ENCODE measurements around the gene PIR. TPM values are rescaled to one million over a fixed set of nuclear protein-coding genes. Genes with fewer than 3 reads are reported as not detected.

The PIR gene
- total RNA-seq, 2 donors from 2014 or later, result 13.5 to 47.4 TPM

GRCh38 chrX:15523088-15523487 lies 30.0 kb upstream of the PIR start:
- DNase-seq (ENCODE audit: low spot score) (no peak), ATAC-seq (ENCODE audit: insufficient number of reproducible peaks, low FRiP score, low read depth) (no peak)
- TF ChIP-seq CTCF (IDR thresholded peaks at IDR 0.05), result no peak
- Histone ChIP-seq H3K36me3 (no peaks in the 10 kb centered on the region), H3K9me3 (no peaks in the 10 kb centered on the region), H3K27me3 (replicated peaks; ENCODE audit: insufficient read depth) (no peaks in the 10 kb centered on the region), H3K27ac (no peak overlapping the region), H3K4me1 (ENCODE audit: control insufficient read depth in 1 of 2, low read depth in 2 of 2) (no peaks in the 10 kb centered on the region), H3K4me3 (no peak overlapping the region)

GRCh38 chrX:15522464-15522863 lies 29.3 kb upstream of the PIR start:
- H3K27me3 ChIP-seq (replicated peaks; ENCODE audit: insufficient read depth), result no peaks in the 10 kb centered on the region
- no peak for TF ChIP-seq CTCF (IDR thresholded peaks at IDR 0.05)

GRCh38 chrX:15515931-15516330 lies 22.8 kb upstream of the PIR start:
- H3K4me1 ChIP-seq (ENCODE audit: control insufficient read depth in 1 of 2, low read depth in 2 of 2), result no peaks in the 10 kb centered on the region
- no peak for ATAC-seq (ENCODE audit: insufficient number of reproducible peaks, low FRiP score, low read depth)
- H3K27me3 ChIP-seq (replicated peaks; ENCODE audit: insufficient read depth), result no peaks in the 10 kb centered on the region
- no peak overlapping the region for H3K4me3 ChIP-seq
- H3K9me3 ChIP-seq, result no peaks in the 10 kb centered on the region
- no peak for TF ChIP-seq CTCF (IDR thresholded peaks at IDR 0.05)
- no peaks in the 10 kb centered on the region for H3K36me3 ChIP-seq
- no peak for DNase-seq (ENCODE audit: low spot score)
- no peak overlapping the region for H3K27ac ChIP-seq

More at GRCh38 chrX:15522464-15522863, 29.3 kb upstream of the PIR start:
- DNase-seq (ENCODE audit: low spot score) (no peak), ATAC-seq (ENCODE audit: insufficient number of reproducible peaks, low FRiP score, low read depth) (no peak)
- Histone ChIP-seq H3K9me3 (no peaks in the 10 kb centered on the region), H3K36me3 (no peaks in the 10 kb centered on the region), H3K27ac (no peak overlapping the region), H3K4me3 (no peak overlapping the region), H3K4me1 (ENCODE audit: control insufficient read depth in 1 of 2, low read depth in 2 of 2) (no peaks in the 10 kb centered on the region)

GRCh38 chrX:15514279-15514678 lies 21.1 kb upstream of the PIR start:
- Histone ChIP-seq H3K9me3 (no peaks in the 10 kb centered on the region), H3K4me3 (no peak overlapping the region), H3K4me1 (ENCODE audit: control insufficient read depth in 1 of 2, low read depth in 2 of 2) (no peaks in the 10 kb centered on the region), H3K27ac (no peak overlapping the region), H3K36me3 (no peaks in the 10 kb centered on the region), H3K27me3 (replicated peaks; ENCODE audit: insufficient read depth) (no peaks in the 10 kb centered on the region)
- TF ChIP-seq CTCF (IDR thresholded peaks at IDR 0.05), result no peak
- DNase-seq (ENCODE audit: low spot score), result no peak
- ATAC-seq (ENCODE audit: insufficient number of reproducible peaks, low FRiP score, low read depth), result no peak

GRCh38 chrX:15512401-15512965 lies 19.4 kb upstream of the PIR start:
- Histone ChIP-seq H3K4me1 (ENCODE audit: control insufficient read depth in 1 of 2, low read depth in 2 of 2) (no peaks in the 10 kb centered on the region), H3K27me3 (replicated peaks; ENCODE audit: insufficient read depth) (no peaks in the 10 kb centered on the region), H3K27ac (no peak overlapping the region), H3K9me3 (no peaks in the 10 kb centered on the region), H3K36me3 (no peaks in the 10 kb centered on the region), H3K4me3 (no peak overlapping the region)
- TF ChIP-seq CTCF (IDR thresholded peaks at IDR 0.05), result no peak
- DNase-seq (ENCODE audit: low spot score), result no peak
- ATAC-seq (ENCODE audit: insufficient number of reproducible peaks, low FRiP score, low read depth), result no peak
